ENCODE results near the gene MRPS31. TPM values are rescaled to one million over a fixed set of nuclear protein-coding genes. Genes with fewer than 3 reads are reported as not detected.
A peak's percentile ranks its signal among the peaks of the same experiment; 100 is the strongest.

Gene MRPS31
- total and polyA plus RNA-seq, 2 donors (not counting 3 experiments of a cell fraction or from before 2014, with no cell fraction given): 7.6 to 17.8 TPM

DNA sequence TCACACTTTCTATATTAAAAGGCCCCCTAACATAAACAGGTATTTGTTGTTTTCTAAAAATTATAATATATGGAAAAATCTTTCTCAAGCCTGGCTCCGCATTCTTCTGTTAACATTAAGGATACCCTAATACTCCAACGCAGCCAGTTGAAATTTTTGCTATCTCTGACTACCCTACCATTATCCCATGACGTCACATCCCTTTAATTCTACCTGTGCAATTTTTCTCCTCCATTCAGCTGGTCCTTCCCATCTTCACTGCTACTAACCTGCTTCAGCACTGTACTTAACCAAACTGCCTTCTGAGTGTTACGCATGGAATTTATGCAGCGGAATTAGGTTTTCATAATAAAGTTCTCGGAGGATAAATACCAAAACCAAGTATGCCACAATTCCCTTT lies 1.0 kb downstream of the MRPS31 start:
- H3K36me3 ChIP-seq (ENCODE audit: control insufficient read depth in 2 of 2, extremely low read depth in 1 of 2, insufficient read depth in 2 of 2, low read length in 2 of 2): no peaks in the 10 kb centered on the region
- peak overlapping the region; percentile 71 to 91 (median 77) for H3K4me3 ChIP-seq (replicated peaks in 1 of 3; ENCODE audit: insufficient read depth in 1 of 3, low read depth in 1 of 3, low read length in 3 of 3)
- CTCF ChIA-PET: no interaction called here
- H3K27ac ChIP-seq (ENCODE audit: insufficient read depth, low read depth, low read length): no peak overlapping the region
- DNase-seq (ENCODE audit: low read depth, low spot score): no peak
- H2AFZ ChIP-seq (ENCODE audit: low read depth, low read length): no peak overlapping the region
- H4K20me1 ChIP-seq (replicated peaks; ENCODE audit: control insufficient read depth, extremely low read depth, insufficient read depth, low read length): no peaks in the 10 kb centered on the region
- H3K9ac ChIP-seq (replicated peaks; ENCODE audit: extremely low read depth, insufficient read depth, low read length): peak overlapping the region; percentile 94
- no peak for FAIRE-seq
- dilution Hi-C loops (cut with MboI; ENCODE audit: extremely low pct_ligation_motif_present, low sequenced_read_pairs) (loop anchor here (10.0 kb wide), 1 partner anchor 75 kb away; no protein-coding TSS in a partner anchor), intact Hi-C loops (cut with micrococcal nuclease) (loop anchor here (10.0 kb wide), 5 partner anchors 295 to 1735 kb away; partner anchors contain the start of genes NHLRC3, PROSER1 and WBP4)
- no peaks in the 10 kb centered on the region for H3K9me3 ChIP-seq (replicated peaks; ENCODE audit: control insufficient read depth, insufficient read depth, low read length)
- peaks cover 6% of the 10 kb centered on the region for H3K4me1 ChIP-seq (ENCODE audit: control insufficient read depth, extremely low read depth, insufficient read depth, low read length)
- H3K79me2 ChIP-seq (ENCODE audit: control insufficient read depth, insufficient read depth, low read length): peaks cover 12% of the 10 kb centered on the region
- POLR2A ChIA-PET: no interaction called here
- no peaks in the 10 kb centered on the region for H3K9me1 ChIP-seq (replicated peaks; ENCODE audit: control insufficient read depth, extremely low read depth, insufficient read depth, low read length)
- peak overlapping the region; percentile 87 for H3K4me2 ChIP-seq (ENCODE audit: insufficient read depth, low read length)
- TF ChIP-seq, protein P1, sequence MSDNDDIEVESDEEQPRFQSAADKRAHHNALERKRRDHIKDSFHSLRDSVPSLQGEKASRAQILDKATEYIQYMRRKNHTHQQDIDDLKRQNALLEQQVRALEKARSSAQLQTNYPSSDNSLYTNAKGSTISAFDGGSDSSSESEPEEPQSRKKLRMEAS (IDR thresholded peaks at IDR 0.05; ENCODE audit: insufficient read depth, insufficient read length): no peak
- TF ChIP-seq CTCF (IDR thresholded peaks at IDR 0.05; ENCODE audit: extremely low read depth in 1 of 2, insufficient read depth in 1 of 2, low read depth in 1 of 2, low read length in 2 of 2) (no peak), POLR2AphosphoS5 (IDR thresholded peaks at IDR 0.05; ENCODE audit: insufficient read depth, low read depth, low read length) (no peak), MYC (IDR thresholded peaks at IDR 0.05; ENCODE audit: low read depth, low read length) (no peak), POLR2A (IDR thresholded peaks at IDR 0.05; ENCODE audit: low read depth, low read length) (no peak), EZH2 (IDR thresholded peaks at IDR 0.05; ENCODE audit: borderline replicate concordance, low read depth, low read length, severe bottlenecking) (no peak), GATA2 (IDR thresholded peaks at IDR 0.05; ENCODE audit: insufficient read depth, insufficient read length, low read depth, low read length) (no peak), FOS (IDR thresholded peaks at IDR 0.05; ENCODE audit: borderline replicate concordance, insufficient read depth, low read length) (no peak), JUN (IDR thresholded peaks at IDR 0.05; ENCODE audit: borderline replicate concordance, insufficient read depth, insufficient read length, low read depth) (no peak)
- no TSS peak for BruUV-seq (replicated peaks)
- no peaks in the 10 kb centered on the region for H3K27me3 ChIP-seq (ENCODE audit: control insufficient read depth in 2 of 2, insufficient read depth in 2 of 2, low read length in 2 of 2)

All from endothelial cell of umbilical vein (primary cell).